Measurements from ENCODE around the gene DERA.
"Not testable (repeated sequence)": the region's sequence is repeated elsewhere in the genome, so short reads cannot be mapped to it uniquely, and the experiment has no call there.

The DERA gene

GRCh38 chr12:15971211-15971610 lies 60.1 kb downstream of the DERA start:
- no peak for DNase-seq

- no peak for DNase-seq
These were observed 61.8 kb downstream of the DERA start for GRCh38 chr12:15972894-15973293.

GRCh38 chr12:15977999-15978951 lies 67.1 kb downstream of the DERA start:
- DNase-seq = no peak

- no peak for DNase-seq
These were observed 68.3 kb downstream of the DERA start for GRCh38 chr12:15979096-15980092.

DNA sequence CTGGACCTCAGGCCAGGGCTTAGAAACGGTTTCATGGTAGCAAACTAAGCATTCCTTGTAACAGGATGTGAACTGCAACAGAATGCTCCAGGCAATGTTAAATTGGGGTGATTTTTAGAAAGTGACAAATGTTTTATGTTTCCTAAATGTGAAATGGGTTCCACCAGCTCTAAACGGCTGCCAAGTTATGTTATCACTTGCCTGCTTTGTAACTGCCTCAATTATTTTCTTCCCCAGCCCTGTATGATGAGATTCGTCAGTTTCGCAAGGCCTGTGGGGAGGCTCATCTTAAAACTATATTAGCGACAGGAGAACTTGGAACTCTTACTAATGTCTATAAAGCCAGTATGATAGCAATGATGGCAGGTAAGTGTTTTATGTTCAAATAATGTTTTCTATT lies 70.9 kb downstream of the DERA start:
- DNase-seq = no peak

DNA sequence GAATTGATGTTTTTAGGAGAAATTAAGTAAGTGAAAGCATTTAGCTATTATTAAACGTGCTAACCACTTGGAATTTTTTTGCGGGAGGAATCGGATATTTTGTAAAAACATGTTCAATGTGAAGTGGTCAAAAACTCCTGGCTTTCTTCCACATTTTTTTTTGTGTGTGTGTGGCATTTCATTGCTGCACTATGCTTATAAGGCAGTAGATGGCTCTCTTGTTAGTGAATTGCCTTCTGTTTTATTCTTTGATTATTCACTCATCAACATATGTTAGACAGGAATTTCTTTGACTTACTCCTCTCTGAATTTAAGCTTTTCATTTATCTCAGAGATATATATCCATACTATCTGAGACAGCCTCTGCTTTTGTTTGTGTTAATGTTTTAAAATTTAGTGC lies 71.3 kb downstream of the DERA start:
- no peak for DNase-seq

- DNase-seq = no peak
These were observed 71.8 kb downstream of the DERA start for GRCh38 chr12:15982921-15983320.

GRCh38 chr12:15984097-15984800 lies 73.1 kb downstream of the DERA start:
- no peak for DNase-seq

DNA sequence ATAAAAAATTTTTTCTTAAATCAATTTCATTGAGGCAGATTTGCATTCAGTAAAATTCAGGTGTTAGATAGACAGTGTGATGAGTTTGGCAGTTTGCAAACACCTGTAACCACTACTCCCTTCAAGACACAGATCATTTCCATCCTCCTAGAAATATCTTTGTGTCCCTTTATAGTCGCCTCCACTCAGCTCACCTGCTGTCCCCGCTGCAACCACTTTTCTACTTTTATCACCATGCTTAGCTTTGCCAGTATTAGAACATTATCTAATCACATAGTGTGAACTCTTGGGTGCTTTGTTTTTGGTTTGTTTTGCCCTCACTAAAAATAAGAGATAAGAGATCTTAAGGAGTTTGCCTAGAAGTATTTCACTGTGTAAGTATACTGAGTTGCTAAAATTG lies 73.8 kb downstream of the DERA start:
- DNase-seq = no peak

- no peak for DNase-seq
These were observed 76.6 kb downstream of the DERA start for GRCh38 chr12:15987696-15988095.

DNA sequence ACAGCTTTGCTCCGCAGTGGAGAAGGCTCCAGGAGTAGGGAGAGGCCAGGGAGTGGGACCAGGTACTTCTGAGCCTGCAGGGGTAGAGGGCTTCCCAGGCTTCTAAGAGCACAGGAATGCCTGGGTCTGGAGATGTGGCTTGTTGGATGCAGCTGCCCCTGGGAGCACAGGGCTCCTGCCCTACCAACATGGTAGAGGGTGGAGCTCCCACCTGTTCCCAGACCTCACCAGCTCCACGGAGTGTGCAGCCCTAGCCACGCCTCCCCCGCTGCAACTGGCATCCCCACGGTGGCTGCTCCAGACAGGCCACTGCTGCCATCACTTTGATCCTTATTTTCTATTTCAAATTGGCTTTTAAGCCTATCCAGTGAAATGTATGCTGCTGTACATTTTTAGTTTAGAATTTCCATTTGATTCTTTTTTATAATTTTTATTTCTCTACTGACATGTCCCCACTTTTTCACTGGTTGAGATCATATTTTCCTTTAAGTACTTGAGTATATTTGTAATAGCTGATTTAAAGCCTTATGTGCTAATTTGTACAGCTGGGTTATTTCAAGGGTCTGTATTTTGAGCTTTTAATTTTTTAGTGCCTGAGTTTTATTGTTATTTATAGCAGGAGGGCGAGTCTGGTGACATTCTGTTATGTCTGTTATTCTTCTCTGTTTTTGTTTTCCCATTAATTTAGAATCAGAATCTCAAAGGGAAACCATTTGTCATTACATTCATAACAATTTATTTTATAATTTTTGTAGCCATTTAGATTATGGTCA lies 78.0 kb downstream of the DERA start:
- DNase-seq = no peak

DNA sequence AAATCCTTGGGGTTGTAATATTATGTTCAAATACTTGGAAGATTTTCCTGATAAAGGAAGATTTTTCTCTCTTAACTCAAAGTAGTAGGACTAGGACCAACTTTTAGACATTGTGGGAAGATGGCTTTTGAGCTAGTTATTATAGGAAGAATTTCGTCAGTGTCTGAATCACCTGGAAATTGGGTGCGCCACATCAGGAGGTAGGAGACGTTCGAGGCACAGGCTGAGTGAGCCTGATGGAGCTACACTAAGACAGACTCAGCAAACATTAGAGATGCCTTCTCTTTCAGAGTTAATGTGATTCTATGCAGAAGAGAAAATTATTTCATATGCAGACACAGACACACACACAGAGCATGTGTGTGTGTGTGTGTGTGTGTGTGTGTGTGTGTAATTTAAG lies 84.7 kb downstream of the DERA start:
- no peak for DNase-seq

DNA sequence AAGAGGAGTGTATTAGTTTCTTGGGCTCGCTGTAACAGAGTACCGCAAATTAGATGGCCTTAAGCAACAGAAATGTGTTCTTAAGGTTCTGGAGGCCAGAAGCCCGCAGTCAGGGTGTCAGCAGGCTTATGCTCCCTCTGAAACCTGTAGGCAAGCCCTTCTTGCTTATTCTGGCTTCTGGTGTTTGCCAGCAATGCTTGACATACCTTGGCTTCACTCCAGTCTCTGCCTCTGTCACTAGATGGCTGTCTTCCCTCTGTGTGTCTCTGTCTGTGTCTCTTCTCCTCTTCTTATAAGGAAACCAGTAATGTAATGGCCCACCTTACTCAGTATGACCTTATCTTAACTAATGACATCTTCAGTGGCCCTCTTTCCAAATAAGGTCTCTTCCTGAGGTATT lies 85.1 kb downstream of the DERA start:
- DNase-seq = no peak

GRCh38 chr12:15996948-15997347 lies 85.8 kb downstream of the DERA start:
- DNase-seq = no peak

DNA sequence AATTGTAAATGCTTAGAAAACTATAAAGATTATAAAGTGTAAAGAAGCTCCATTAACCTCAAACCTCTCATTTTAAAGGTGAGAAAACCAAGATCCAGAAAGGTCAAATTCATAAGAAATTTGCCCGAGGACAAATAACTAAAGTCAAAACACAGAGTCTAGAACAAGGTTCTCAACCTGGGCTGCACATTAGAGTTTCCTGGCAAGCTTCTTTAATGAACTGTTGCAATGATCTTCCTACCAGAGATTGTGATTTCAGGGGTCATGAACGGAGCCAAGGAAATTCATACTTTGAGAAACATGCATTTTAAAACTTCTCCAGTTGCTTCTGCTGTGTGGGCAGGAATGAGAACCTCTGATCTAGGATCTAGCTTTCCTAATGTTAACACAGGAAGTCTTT lies 86.8 kb downstream of the DERA start:
- DNase-seq = no peak

DNA sequence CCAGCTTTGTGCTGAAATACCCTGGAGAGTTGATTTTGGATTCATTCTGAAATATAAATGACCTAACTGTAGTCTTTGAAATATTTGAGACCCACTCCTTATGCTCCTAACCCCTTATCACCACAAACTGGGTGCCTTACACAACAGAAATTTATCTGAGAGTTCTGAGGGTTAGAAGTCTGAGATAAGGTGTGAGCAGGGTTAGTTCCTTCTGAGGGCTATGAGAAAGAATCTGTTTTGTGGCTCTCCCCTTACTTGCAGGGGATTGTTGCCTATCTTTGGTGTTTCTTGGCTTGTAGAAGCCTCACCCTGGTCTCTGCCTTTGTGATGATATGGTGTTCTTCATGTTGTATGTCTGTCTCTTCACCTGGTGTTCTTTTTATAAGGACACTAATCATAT lies 91.7 kb downstream of the DERA start:
- no peak for DNase-seq

DNA sequence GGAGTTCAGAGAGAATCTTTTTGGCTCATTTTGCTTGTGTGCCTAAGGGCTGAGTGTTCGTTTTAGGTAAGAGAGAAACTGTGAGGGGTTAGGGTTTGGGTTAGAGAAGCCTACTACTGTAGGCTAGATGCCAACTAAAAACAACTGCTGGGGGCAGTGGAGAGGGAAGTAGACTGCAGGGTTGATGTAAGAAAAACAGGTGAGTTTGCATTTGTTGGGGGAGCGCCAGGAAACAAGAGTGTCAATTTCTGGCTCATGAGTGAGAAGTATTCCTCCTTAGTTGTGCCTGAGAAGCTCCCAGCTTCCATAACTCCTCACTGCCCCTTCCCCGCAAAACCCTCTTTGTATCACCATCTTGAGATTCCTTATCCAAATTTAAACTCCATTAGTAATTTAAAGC lies 92.3 kb downstream of the DERA start:
- DNase-seq = no peak

GRCh38 chr12:16006752-16007151 lies 95.6 kb downstream of the DERA start:
- no peak for DNase-seq

GRCh38 chr12:16008421-16008824 lies 97.3 kb downstream of the DERA start:
- DNase-seq = no peak

DNA sequence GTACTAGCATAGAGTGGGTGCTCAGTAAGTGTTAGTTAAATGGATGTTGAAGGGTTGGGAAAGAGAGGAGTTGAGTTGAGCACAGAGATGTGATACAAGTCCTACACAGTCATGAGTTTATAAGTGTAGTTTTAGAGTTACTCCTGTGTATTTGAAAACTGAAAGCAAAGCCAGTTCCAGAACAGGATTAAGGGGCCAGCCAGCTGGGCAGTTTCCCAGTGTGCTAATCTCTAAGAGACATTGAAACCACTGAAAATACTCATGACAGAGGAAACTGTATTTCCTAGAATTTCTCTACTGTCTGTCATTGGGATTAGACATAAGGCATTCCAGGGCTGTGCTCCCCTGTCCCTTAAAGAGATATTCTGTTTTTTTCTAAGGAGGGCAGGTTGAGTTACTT lies 101.0 kb downstream of the DERA start:
- no peak for DNase-seq

- not testable (repeated sequence) for DNase-seq
These were observed 102.6 kb downstream of the DERA start for GRCh38 chr12:16013722-16014121.

DNA sequence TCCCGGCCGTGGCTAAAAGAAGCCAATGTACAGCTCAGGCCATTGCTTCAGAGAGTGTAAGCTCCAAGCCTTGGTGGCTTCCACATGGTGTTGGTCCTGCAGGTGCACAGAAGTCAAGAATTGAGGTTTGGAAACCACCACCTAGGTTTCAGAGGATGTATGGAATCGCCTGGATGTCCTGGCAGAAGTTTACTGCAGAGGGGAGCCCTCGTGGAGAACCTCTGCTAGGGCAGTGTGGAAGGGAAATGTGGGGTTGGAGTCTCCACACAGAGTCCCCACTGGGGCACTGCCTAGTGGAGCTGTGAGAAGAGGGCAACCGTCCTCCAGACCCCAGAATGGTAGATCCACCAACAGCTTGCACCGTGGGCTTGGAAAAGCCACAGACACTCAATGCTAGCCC lies 103.3 kb downstream of the DERA start:
- not testable (repeated sequence) for DNase-seq

All from cerebellar nuclear complex (tissue), 1 donor.